ENCODE data around the gene ASB1. TPM values are rescaled to one million over a fixed set of nuclear protein-coding genes. Genes with fewer than 3 reads are reported as not detected.
A peak's percentile ranks its signal among the peaks of the same experiment; 100 is the strongest.

Gene ASB1
- total and polyA plus RNA-seq, 2 of the 13 experiments (the other 11 are each of a cell fraction or from before 2014, with no cell fraction given), result 48.6 to 49.2 TPM

GRCh38 chr2:238426568-238427434 is at the start of gene ASB1 (continued):
- TF ChIP-seq AHDC1 (CRISPR knock-in tag; IDR thresholded peaks at IDR 0.05; ENCODE audit: borderline replicate concordance) (peak; percentile 21; the same call in 1 of the 2 replicates), KDM6A (CRISPR knock-in tag; IDR thresholded peaks at IDR 0.05; ENCODE audit: low read depth) (0 out of 2 replicates have a peak, but pooled peaks have one; percentile 19), ZNF317 (CRISPR knock-in tag; IDR thresholded peaks at IDR 0.05) (peak; percentile 25; the same call in 1 of the 2 replicates), ZFY (CRISPR knock-in tag; IDR thresholded peaks at IDR 0.05) (peak; percentile 96), CBFB (CRISPR knock-in tag; IDR thresholded peaks at IDR 0.05) (peak; percentile 95), ZNF513 (CRISPR knock-in tag; conservative IDR thresholded peaks at IDR 0.05) (0 out of 2 replicates have a peak, but pooled peaks have one; percentile 11), GLMP (CRISPR knock-in tag; IDR thresholded peaks at IDR 0.05; ENCODE audit: borderline replicate concordance) (no peak), SKI (IDR thresholded peaks at IDR 0.05; ENCODE audit: partially characterized antibody) (peak; percentile 67), MTA1 (CRISPR knock-in tag; IDR thresholded peaks at IDR 0.05; ENCODE audit: borderline replicate concordance) (peak; percentile 80; the same call in 1 of the 2 replicates), ZBTB20 (CRISPR knock-in tag; IDR thresholded peaks at IDR 0.05; ENCODE audit: borderline replicate concordance, low read depth) (no peak), ZNF75D (CRISPR knock-in tag; IDR thresholded peaks at IDR 0.05; ENCODE audit: borderline replicate concordance) (no peak), RFX5 (IDR thresholded peaks at IDR 0.05; ENCODE audit: low read depth, low read length) (no peak; the same call in 1 of the 2 replicates), RELA (CRISPR knock-in tag; IDR thresholded peaks at IDR 0.05) (0 out of 2 replicates have a peak, but pooled peaks have one; percentile 46), ZNF546 (CRISPR knock-in tag; conservative IDR thresholded peaks at IDR 0.05) (peak; percentile 88), NFKBIZ (CRISPR knock-in tag; IDR thresholded peaks at IDR 0.05) (no peak), ZNF280B (CRISPR knock-in tag; IDR thresholded peaks at IDR 0.05; ENCODE audit: borderline replicate concordance) (no peak), ZNF766 (CRISPR knock-in tag; IDR thresholded peaks at IDR 0.05; ENCODE audit: borderline replicate concordance) (peak; percentile 81; the same call in 1 of the 2 replicates), KAT7 (CRISPR knock-in tag; IDR thresholded peaks at IDR 0.05; ENCODE audit: borderline replicate concordance) (peak; percentile 61; the same call in 1 of the 2 replicates), MAF1 (CRISPR knock-in tag; IDR thresholded peaks at IDR 0.05; ENCODE audit: borderline replicate concordance) (0 out of 2 replicates have a peak, but pooled peaks have one; percentile 77)

All from HepG2 (cell line).